Caco-2 (cell line): ENCODE measurements around the gene COL26A1. TPM values are rescaled to one million over a fixed set of nuclear protein-coding genes. Genes with fewer than 3 reads are reported as not detected.
A peak's percentile ranks its signal among the peaks of the same experiment; 100 is the strongest.

Experiments
- Bru-seq: library from RNA; stranded (reverse); fragments of 400-500 nt; gene quantifications from one replicate; lab custom pipeline; 2021; lab: Mats Ljungman, UMichigan
- BruChase-seq, 2 experiments: library from RNA; stranded (reverse); fragments of 400-500 nt; gene quantifications; one replicate each; lab custom pipeline; 2021; lab: Mats Ljungman, UMichigan
- BruUV-seq: library from RNA; stranded (reverse); fragments of 400-500 nt; replicated peaks from 2 replicates; lab custom pipeline; 2021; lab: Mats Ljungman, UMichigan
- CTCF ChIA-PET: fragments of 300-600 bp; sonication (Branson Sonifier 250); formaldehyde crosslinking; loops from one replicate; lab custom pipeline; 2022; ENCODE audit warnings: antibody characterized with exemption; lab: Charles Lee
- POLR2A ChIA-PET: fragments of 300-600 bp; sonication (Branson Sonifier 250); formaldehyde crosslinking; loops from one replicate; lab custom pipeline; 2022; ENCODE audit warnings: antibody characterized with exemption; lab: Charles Lee
- DNase-seq, 2 experiments: peaks; one replicate each; pipeline versions ENCODE4 v3.0.0 to v3.0.0-alpha.2; 2020 to 2022
- H3K27me3 ChIP-seq: replicated peaks from 2 replicates; pipeline ENCODE4 v1.6.0; 2011; ENCODE audit warnings: low read length; ENCODE audit not compliant: control insufficient read depth, insufficient read depth
- H3K36me3 ChIP-seq: 2 replicates; pipeline ENCODE4 v1.5.1; 2011; ENCODE audit warnings: low read length; ENCODE audit not compliant: control insufficient read depth, insufficient read depth
- H3K4me1 ChIP-seq: fragments of 250-450 bp; sonication (Bioruptor Pico); 2 replicates; pipeline ENCODE4 v1.5.1; 2020; ENCODE audit warnings: mild to moderate bottlenecking
- H3K4me3 ChIP-seq: 2 replicates; pipeline ENCODE4 v1.5.1; 2011; ENCODE audit warnings: low read depth, mild to moderate bottlenecking, control low read depth, low read length
- H3K9me3 ChIP-seq: fragments of 250-450 bp; sonication (Bioruptor Pico); 2 replicates; pipeline ENCODE4 v1.5.1; 2020; ENCODE audit warnings: mild to moderate bottlenecking, moderate library complexity
- H3K27ac Mint-ChIP-seq: one replicate; pipeline ENCODE4 v1.8.0; 2022; ENCODE audit warnings: mixed read lengths; ENCODE audit not compliant: unreplicated experiment
- H3K27me3 Mint-ChIP-seq: one replicate; pipeline ENCODE4 v1.8.0; 2022; ENCODE audit warnings: mixed read lengths; ENCODE audit not compliant: insufficient read depth, unreplicated experiment
- H3K36me3 Mint-ChIP-seq: one replicate; pipeline ENCODE4 v1.8.0; 2022; ENCODE audit warnings: mild to moderate bottlenecking, mixed read lengths; ENCODE audit not compliant: insufficient read depth, unreplicated experiment
- H3K4me1 Mint-ChIP-seq: one replicate; pipeline ENCODE4 v1.8.0; 2022; ENCODE audit warnings: low read depth, mixed read lengths; ENCODE audit not compliant: unreplicated experiment
- H3K4me3 Mint-ChIP-seq: one replicate; pipeline ENCODE4 v1.8.0; 2022; ENCODE audit warnings: mild to moderate bottlenecking, moderate library complexity, mixed read lengths; ENCODE audit not compliant: unreplicated experiment
- H3K9me3 Mint-ChIP-seq: one replicate; pipeline ENCODE4 v1.8.0; 2022; ENCODE audit warnings: mixed read lengths; ENCODE audit not compliant: unreplicated experiment
- intact Hi-C: fragments of 100-400 bp; cut with micrococcal nuclease; formaldehyde crosslinking; loops from one replicate; pipeline ENCODE4 v1.10.0; 2022; ENCODE audit not compliant: unreplicated experiment
- long read RNA-seq: library from polyadenylated mRNA; stranded (forward); transcript quantifications from one replicate; pipeline ENCODE4 v2.0.0, GENCODE V29; 2022
- total RNA-seq: library from RNA; stranded (reverse); gene quantifications from 2 replicates; pipeline ENCODE4 v1.2.3, GENCODE V29; 2022
- TF ChIP-seq, protein P1 (sequence below), 2 experiments: fragments of 200-600 bp in 1 of 2; IDR thresholded peaks; 1 replicate in 1 of 2; 2 replicates in 1 of 2; pipeline versions ENCODE4 v1.5.1 to v1.8.0; 2011 to 2022; ENCODE audit warnings: antibody characterized with exemption in 1 of 2, control low read depth in 1 of 2, inconsistent platforms in 1 of 2, low read depth in 1 of 2, low read length in 1 of 2, mild to moderate bottlenecking in 1 of 2, moderate library complexity in 1 of 2; ENCODE audit not compliant: insufficient read depth in 1 of 2, severe bottlenecking in 1 of 2, unreplicated experiment in 1 of 2

Gene COL26A1
- 19.1 and 23.3 TPM in 2 replicates for total RNA-seq
- percentile 54 among the genes with signal in this experiment for Bru-seq, nascent RNA
- BruChase-seq, experiment 1, labeled RNA remaining after a 2-hour chase = percentile 59 among the genes with signal in this experiment
- BruChase-seq, experiment 2, labeled RNA remaining after a 6-hour chase = percentile 60 among the genes with signal in this experiment
- long read RNA-seq, transcript COL26A1-201 (13 exons, 3,033 nt) = major isoform, 6 of 25 reads
- long read RNA-seq, partial matches to known transcripts = 14 of 25 reads
- long read RNA-seq, other reads (novel, unspliced or antisense) = 4 of 25 reads

DNA sequence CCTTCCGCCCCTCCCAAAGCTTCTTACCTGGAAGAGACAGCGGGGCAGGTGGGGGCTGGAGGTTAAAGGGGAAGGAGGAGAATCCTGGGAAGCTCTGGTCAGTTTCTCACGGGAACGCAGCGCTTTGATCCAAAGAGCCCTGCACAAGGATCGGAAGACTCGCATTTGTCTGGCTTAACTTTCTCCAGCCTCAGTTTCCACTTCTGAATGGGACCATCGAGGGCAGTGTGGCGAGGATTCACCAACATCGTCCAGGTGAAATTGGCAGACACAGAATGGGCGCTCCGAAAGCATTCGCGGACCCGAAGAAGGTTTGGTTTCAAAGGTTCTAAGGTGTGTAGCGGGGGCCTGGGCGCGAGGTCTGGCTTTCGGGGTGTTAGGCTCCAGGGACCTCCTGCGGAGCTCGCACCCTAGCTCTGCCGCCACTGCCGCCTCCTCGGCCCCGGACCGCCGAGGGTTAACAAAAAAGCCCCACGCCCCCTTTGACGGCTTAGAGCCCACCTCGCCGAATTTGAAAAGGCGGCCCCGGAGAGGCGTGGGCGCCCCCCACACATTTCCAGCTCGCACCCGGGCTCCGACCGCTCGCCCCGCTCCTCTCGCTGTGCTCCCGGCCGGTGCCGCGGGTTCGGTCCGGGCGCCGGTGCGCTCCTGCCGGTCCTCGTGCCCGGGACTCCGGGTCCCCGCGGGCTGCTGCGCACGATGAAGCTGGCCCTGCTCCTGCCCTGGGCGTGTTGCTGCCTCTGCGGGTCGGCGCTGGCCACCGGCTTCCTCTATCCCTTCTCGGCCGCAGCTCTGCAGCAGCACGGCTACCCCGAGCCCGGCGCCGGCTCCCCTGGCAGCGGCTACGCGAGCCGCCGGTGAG lies at the start of gene COL26A1:
Gene COL26A1 (plus strand): TSS at position 542 of the 862 bp plus-strand sequence. CDS start 158 bp downstream, at position 700.
- DNase-seq = peak; percentile 76 to 78
- Histone ChIP-seq H3K27me3 (no peaks in the 10 kb centered on the region), H3K4me3 (peak within 1 kb of the TSS; percentile 77), H3K36me3 (no peaks in the 10 kb centered on the region), H3K9me3 (no peaks in the 10 kb centered on the region), H3K4me1 (peaks cover 5% of the 10 kb centered on the region; the same call in 1 of the 2 replicates)
- TSS peak; percentile 62 for BruUV-seq
- peaks cover 2% of the 10 kb centered on the region for H3K4me1 Mint-ChIP-seq
- ChIA-PET POLR2A (interaction anchor here (0.5 to 2.2 kb wide), 12 partner anchors 19 to 506 kb away, joined by 3 to 20 read pairs (median 5); partner anchors contain the start of gene IFT22), CTCF (interaction anchor here (0.6 to 3.1 kb wide), 15 partner anchors 9 to 1033 kb away, joined by 3 to 31 read pairs (median 4); partner anchors contain the start of genes IFT22 and PRKRIP1)
- H3K36me3 Mint-ChIP-seq = no peaks in the 10 kb centered on the region
- H3K4me3 Mint-ChIP-seq = peak within 1 kb of the TSS; percentile 69
- no peaks in the 10 kb centered on the region for H3K9me3 Mint-ChIP-seq
- no peaks in the 10 kb centered on the region for H3K27me3 Mint-ChIP-seq
- H3K27ac Mint-ChIP-seq = peak within 1 kb of the TSS; percentile 31
- TF ChIP-seq, protein P1, sequence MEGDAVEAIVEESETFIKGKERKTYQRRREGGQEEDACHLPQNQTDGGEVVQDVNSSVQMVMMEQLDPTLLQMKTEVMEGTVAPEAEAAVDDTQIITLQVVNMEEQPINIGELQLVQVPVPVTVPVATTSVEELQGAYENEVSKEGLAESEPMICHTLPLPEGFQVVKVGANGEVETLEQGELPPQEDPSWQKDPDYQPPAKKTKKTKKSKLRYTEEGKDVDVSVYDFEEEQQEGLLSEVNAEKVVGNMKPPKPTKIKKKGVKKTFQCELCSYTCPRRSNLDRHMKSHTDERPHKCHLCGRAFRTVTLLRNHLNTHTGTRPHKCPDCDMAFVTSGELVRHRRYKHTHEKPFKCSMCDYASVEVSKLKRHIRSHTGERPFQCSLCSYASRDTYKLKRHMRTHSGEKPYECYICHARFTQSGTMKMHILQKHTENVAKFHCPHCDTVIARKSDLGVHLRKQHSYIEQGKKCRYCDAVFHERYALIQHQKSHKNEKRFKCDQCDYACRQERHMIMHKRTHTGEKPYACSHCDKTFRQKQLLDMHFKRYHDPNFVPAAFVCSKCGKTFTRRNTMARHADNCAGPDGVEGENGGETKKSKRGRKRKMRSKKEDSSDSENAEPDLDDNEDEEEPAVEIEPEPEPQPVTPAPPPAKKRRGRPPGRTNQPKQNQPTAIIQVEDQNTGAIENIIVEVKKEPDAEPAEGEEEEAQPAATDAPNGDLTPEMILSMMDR (IDR thresholded peaks at IDR 0.05; ENCODE audit: insufficient read depth in 1 of 2, low read depth in 1 of 2, low read length in 1 of 2, severe bottlenecking in 1 of 2, unreplicated experiment in 1 of 2) = no peak
- intact Hi-C loops = no loop called here

DNA sequence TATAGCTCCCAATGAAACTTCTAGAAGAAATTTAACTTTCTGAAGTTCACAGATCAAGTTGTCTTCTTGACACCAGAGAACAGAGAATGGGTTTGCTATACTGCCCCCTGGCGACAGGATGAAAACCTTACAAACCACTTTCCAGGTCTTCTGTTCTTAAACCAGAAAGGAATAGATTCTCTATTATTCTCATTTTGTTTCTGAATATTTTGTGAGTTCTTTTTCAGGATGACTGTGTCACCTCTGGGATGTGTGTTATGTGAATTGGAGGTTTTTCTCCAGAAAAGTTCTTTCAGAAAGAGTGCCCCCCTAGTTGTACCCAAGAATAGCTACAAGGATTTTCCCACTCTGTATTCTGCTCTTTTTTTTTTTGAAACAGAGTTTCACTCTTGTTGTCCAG lies 47.3 kb upstream of the COL26A1 start:
- no peaks in the 10 kb centered on the region for H3K27me3 Mint-ChIP-seq
- intact Hi-C loops = no loop called here
- TF ChIP-seq, protein P1 (IDR thresholded peaks at IDR 0.05; ENCODE audit: insufficient read depth in 1 of 2, low read depth in 1 of 2, low read length in 1 of 2, severe bottlenecking in 1 of 2, unreplicated experiment in 1 of 2) = peak; percentile 52 to 65
- H3K36me3 ChIP-seq = no peaks in the 10 kb centered on the region; the same call in none of the 2 replicates
- H3K27ac Mint-ChIP-seq = no peak overlapping the region
- H3K4me1 Mint-ChIP-seq = no peaks in the 10 kb centered on the region
- peaks cover 9% of the 10 kb centered on the region for H3K9me3 ChIP-seq
- H3K27me3 ChIP-seq = no peaks in the 10 kb centered on the region
- DNase-seq = peak; percentile 50 to 63
- peaks cover 26% of the 10 kb centered on the region for H3K36me3 Mint-ChIP-seq
- peaks cover 4% of the 10 kb centered on the region for H3K9me3 Mint-ChIP-seq
- H3K4me3 ChIP-seq = no peak overlapping the region
- H3K4me3 Mint-ChIP-seq = no peak overlapping the region
- no TSS peak for BruUV-seq
- no peaks in the 10 kb centered on the region for H3K4me1 ChIP-seq
- POLR2A ChIA-PET = interaction anchor here (1.0 kb wide), 1 partner anchor 125 kb away, joined by 4 read pairs; no protein-coding TSS in a partner anchor
- CTCF ChIA-PET = interaction anchor here (0.8 kb wide), 1 partner anchor 40 kb away, joined by 3 read pairs; no protein-coding TSS in a partner anchor

DNA sequence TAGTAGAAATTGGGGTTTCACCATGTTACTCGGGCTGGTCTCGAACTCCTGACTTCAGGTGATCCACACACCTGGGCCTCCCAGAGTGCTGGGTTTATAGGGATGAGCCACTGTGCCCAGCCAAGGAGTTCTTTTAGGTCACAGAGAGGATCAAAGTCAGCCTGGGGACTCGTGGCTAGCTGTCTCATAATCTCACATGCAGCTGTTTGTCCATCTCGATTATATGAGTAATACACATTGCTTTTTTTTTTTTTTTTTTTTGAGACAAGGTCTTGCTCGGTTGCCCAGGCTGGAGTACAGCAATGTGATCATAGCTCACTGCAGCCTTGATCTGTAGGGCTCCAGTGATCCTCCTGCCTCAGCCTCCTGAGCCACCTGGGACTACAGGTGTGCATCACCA lies 43.3 kb upstream of the COL26A1 start:
- TF ChIP-seq, protein P1 (IDR thresholded peaks at IDR 0.05; ENCODE audit: insufficient read depth in 1 of 2, low read depth in 1 of 2, low read length in 1 of 2, severe bottlenecking in 1 of 2, unreplicated experiment in 1 of 2) = no peak
- no peaks in the 10 kb centered on the region for H3K27me3 Mint-ChIP-seq
- Histone ChIP-seq H3K4me1 (0 out of 2 replicates have a peak, but pooled peaks cover 5% of the 10 kb centered on the region), H3K9me3 (no peaks in the 10 kb centered on the region), H3K36me3 (no peaks in the 10 kb centered on the region; the same call in 1 of the 2 replicates), H3K4me3 (no peak overlapping the region), H3K27me3 (no peaks in the 10 kb centered on the region)
- intact Hi-C loops = no loop called here
- BruUV-seq = no TSS peak
- CTCF ChIA-PET = interaction anchor here (0.6 to 1.2 kb wide), 2 partner anchors 65 to 216 kb away, joined by 4 to 8 read pairs; no protein-coding TSS in a partner anchor
- no peak overlapping the region for H3K27ac Mint-ChIP-seq
- no peak for DNase-seq
- no peak overlapping the region for H3K4me3 Mint-ChIP-seq
- H3K36me3 Mint-ChIP-seq = peaks cover 23% of the 10 kb centered on the region
- H3K4me1 Mint-ChIP-seq = no peaks in the 10 kb centered on the region
- H3K9me3 Mint-ChIP-seq = no peaks in the 10 kb centered on the region
- POLR2A ChIA-PET = no interaction called here
